Psoas muscle (tissue), 8 donors: ENCODE results near the gene PKD1L1. TPM values are rescaled to one million over a fixed set of nuclear protein-coding genes. Genes with fewer than 3 reads are reported as not detected.

Experiments
- ATAC-seq, 4 donors: fragments of 200-7000 bp; cut with Tn5 transposase; one replicate each; pipeline ENCODE4 v1.9.1; 2020; ENCODE audit warnings: moderate library complexity in 3 of 4, mild to moderate bottlenecking in 2 of 4
- DNase-seq, 2 donors: peaks; one replicate each; pipeline ENCODE4 v3.0.0-alpha.2; 2020
- H3K27ac ChIP-seq: fragments of 200-600 bp; one replicate; pipeline ENCODE4 v1.8.0; 2022
- H3K27me3 ChIP-seq, 3 donors: fragments of 200-600 bp in 1 of 3; one replicate each; pipeline versions ENCODE4 v1.6.1 to v1.8.0; 2013 to 2022; ENCODE audit warnings: low read length in 2 of 3, mild to moderate bottlenecking in 2 of 3, moderate library complexity in 1 of 3; ENCODE audit not compliant: insufficient read depth in 3 of 3
- H3K36me3 ChIP-seq, 2 donors: fragments of 200-600 bp in 1 of 2; one replicate each; pipeline versions ENCODE4 v1.6.1 to v1.8.0; 2013 to 2022; ENCODE audit warnings: low read depth in 1 of 2, mild to moderate bottlenecking in 1 of 2, moderate library complexity in 1 of 2; ENCODE audit not compliant: insufficient read depth in 1 of 2
- H3K4me1 ChIP-seq: fragments of 200-600 bp; one replicate; pipeline ENCODE4 v1.8.0; 2022
- H3K4me3 ChIP-seq: fragments of 200-600 bp; one replicate; pipeline ENCODE4 v1.8.0; 2022; ENCODE audit warnings: mild to moderate bottlenecking
- H3K9me3 ChIP-seq: fragments of 200-600 bp; one replicate; pipeline ENCODE4 v1.8.0; 2022
- WGBS, 3 donors: extraction: QIAGEN DNeasy Blood & Tissue Kit; methylation state at CpG; one replicate each; pipeline versions ENCODE4 v1.1.6 to v1.1.7; 2013; 5-methylcytosine and 5-hydroxymethylcytosine counted together
- intact Hi-C, 2 donors: fragments of 100-400 bp; cut with DNase I; formaldehyde crosslinking; loops; one replicate each; pipeline versions ENCODE4 v1.11.0 to v1.14.2; 2022
- polyA plus RNA-seq, 3 donors: library from polyadenylated mRNA; stranded (reverse); fragments of 200-250 nt; gene quantifications; one replicate each; pipeline ENCODE4 v1.2.3, GENCODE V29; 2013
- total RNA-seq, 4 donors: library from RNA; stranded (reverse); fragmentation: NEBNext Ultra II Directional in 2 of 4; extraction: Animal tissue kit (Norgen Biotek cat#: 25700) in 2 of 4; gene quantifications; one replicate each; pipeline versions ENCODE4 v1.2.1 to v1.2.4, GENCODE V29; 2021 to 2023
- TF ChIP-seq, protein P1 (sequence below): fragments of 200-600 bp; IDR thresholded peaks from one replicate; pipeline ENCODE4 v1.8.0; 2022; ENCODE audit warnings: antibody characterized with exemption
- donor health status: healthy with polysubstance abuse.
- donor health status: DM: no; HTN: no; CAD: no; lungs with moderate emphysema.
- donor health status: Bipolar disorder and iron deficiency.
- donor health status: healthy.
- donor health status: DM: yes; HTN: yes; CAD: no.
- donor health status: DM: no; HTN: no; CAD: no.
- donor health status: DM: no; HTN: no; CAD: no.
- donor health status: DM: yes; HTN: yes; CAD: no.

Gene PKD1L1
- total and polyA plus RNA-seq, 7 donors = 0.56 to 1.4 (median 0.79) TPM

DNA sequence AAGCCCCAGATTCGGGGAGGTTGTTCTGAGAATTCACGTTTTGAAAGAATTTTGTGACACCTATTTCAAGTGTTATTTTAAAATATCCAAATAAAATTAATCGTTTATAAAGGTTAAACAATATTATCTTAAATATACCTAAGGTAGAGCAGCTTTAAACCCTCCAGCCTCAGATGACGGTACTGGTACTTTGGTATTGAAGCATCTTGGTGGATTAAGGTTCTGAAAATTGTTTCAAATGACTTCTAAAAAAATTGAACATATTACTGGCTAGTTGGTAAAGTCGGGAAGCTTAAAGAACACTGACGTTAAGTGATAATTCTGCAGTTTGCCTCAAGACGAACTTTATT is 31.5 kb upstream of the PKD1L1 start:
- Histone ChIP-seq H3K27me3 (no peaks in the 10 kb centered on the region), H3K27ac (peak overlapping the region; percentile 72), H3K4me3 (peak overlapping the region; percentile 91), H3K36me3 (peaks cover 0 to 36% of the 10 kb centered on the region in 2 donors), H3K9me3 (no peaks in the 10 kb centered on the region), H3K4me1 (peaks cover 8% of the 10 kb centered on the region)
- DNase-seq (no peak), ATAC-seq (peak in 1 of 4 donors; percentile 4)
- intact Hi-C loops = loop anchor here (2.0 to 5.0 kb wide), 2 partner anchors 107 to 109 kb away; partner anchors contain the start of gene UPP1 (in 2 of the 2)
- TF ChIP-seq, protein P1, sequence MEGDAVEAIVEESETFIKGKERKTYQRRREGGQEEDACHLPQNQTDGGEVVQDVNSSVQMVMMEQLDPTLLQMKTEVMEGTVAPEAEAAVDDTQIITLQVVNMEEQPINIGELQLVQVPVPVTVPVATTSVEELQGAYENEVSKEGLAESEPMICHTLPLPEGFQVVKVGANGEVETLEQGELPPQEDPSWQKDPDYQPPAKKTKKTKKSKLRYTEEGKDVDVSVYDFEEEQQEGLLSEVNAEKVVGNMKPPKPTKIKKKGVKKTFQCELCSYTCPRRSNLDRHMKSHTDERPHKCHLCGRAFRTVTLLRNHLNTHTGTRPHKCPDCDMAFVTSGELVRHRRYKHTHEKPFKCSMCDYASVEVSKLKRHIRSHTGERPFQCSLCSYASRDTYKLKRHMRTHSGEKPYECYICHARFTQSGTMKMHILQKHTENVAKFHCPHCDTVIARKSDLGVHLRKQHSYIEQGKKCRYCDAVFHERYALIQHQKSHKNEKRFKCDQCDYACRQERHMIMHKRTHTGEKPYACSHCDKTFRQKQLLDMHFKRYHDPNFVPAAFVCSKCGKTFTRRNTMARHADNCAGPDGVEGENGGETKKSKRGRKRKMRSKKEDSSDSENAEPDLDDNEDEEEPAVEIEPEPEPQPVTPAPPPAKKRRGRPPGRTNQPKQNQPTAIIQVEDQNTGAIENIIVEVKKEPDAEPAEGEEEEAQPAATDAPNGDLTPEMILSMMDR = no peak
- 26 to 33% (median 29%) methylated on average over 7 of the region's 7 CpGs for WGBS, 3 donors

GRCh38 chr7:47979145-47979831 is 31.0 kb upstream of the PKD1L1 start, which contains the start of gene HUS1:
Gene HUS1 (minus strand): TSS chr7:47979615. CDS start chr7:47979519, 96 bp downstream.
- Histone ChIP-seq H3K36me3 (peaks cover 0 to 41% of the 10 kb centered on the region in 2 donors), H3K9me3 (no peaks in the 10 kb centered on the region), H3K27ac (peak within 1 kb of the TSS; percentile 72), H3K27me3 (no peaks in the 10 kb centered on the region), H3K4me3 (peak within 1 kb of the TSS; percentile 91), H3K4me1 (peaks cover 8% of the 10 kb centered on the region)
- intact Hi-C loops = loop anchor here in 1 of 2 donors (2.0 kb wide), 1 partner anchor 110 kb away; the partner anchor contains the start of gene UPP1
- ATAC-seq = peak; percentile 99 to 100 (median 100)
- DNase-seq = peak; percentile 93 to 96
- TF ChIP-seq, protein P1 = no peak
- 1 to 2% (median 1%) methylated on average over 48 to 62 of the region's 62 CpGs for WGBS, 3 donors

GRCh38 chr7:47978790-47979144 is 30.5 kb upstream of the PKD1L1 start:
- TF ChIP-seq, protein P1 = no peak
- 5 to 8% (median 6%) methylated on average over 4 of the region's 4 CpGs for WGBS, 3 donors
- peak overlapping the region; percentile 72 for H3K27ac ChIP-seq

DNA sequence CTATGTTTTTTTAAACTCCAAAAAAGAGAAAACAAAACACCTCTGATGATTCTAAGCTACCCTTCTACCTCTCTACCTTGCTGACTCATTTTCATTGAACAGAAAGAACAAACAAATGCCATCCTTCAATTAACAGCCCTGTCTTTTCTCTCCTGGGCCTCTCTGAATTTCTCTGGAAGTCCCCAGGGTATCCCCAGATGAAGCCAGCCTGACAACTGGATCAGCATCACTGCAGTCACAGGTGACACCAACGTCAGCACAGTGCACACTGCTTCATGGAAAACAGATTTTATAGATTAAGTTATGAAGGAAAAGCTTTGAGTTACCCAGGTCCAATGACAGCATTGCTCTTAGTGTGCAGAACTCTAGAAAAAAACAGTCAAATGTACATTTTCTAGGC is 25.5 kb upstream of the PKD1L1 start:
- DNase-seq (no peak), ATAC-seq (no peak)
- Histone ChIP-seq H3K9me3 (no peaks in the 10 kb centered on the region), H3K27me3 (no peaks in the 10 kb centered on the region), H3K4me3 (no peak overlapping the region), H3K4me1 (peaks cover 8% of the 10 kb centered on the region), H3K27ac (no peak overlapping the region), H3K36me3 (peaks cover 3 to 91% of the 10 kb centered on the region in 2 donors)
- WGBS, 3 donors = 50 to 70% (median 65%) methylated on average over 1 of the region's 1 CpG
- intact Hi-C loops = no loop called here
- TF ChIP-seq, protein P1 = no peak

More at GRCh38 chr7:47978790-47979144, 30.5 kb upstream of the PKD1L1 start:
- Histone ChIP-seq H3K9me3 (no peaks in the 10 kb centered on the region), H3K4me3 (peak overlapping the region; percentile 91), H3K4me1 (peaks cover 8% of the 10 kb centered on the region), H3K27me3 (no peaks in the 10 kb centered on the region), H3K36me3 (peaks cover under 1 to 46% of the 10 kb centered on the region in 2 donors)
- ATAC-seq = no peak
- intact Hi-C loops = loop anchor here in 1 of 2 donors (2.0 kb wide), 1 partner anchor 110 kb away; the partner anchor contains the start of gene UPP1
- DNase-seq = no peak
